H1 (cell line): ENCODE measurements around the gene RNASE2. TPM values are rescaled to one million over a fixed set of nuclear protein-coding genes. Genes with fewer than 3 reads are reported as not detected.
"Not testable (repeated sequence)": the region's sequence is repeated elsewhere in the genome, so short reads cannot be mapped to it uniquely, and the experiment has no call there.

Source experiments
- CTCF ChIA-PET: fragments of 300-600 bp; sonication (Branson Sonifier 250); formaldehyde crosslinking; loops from one replicate; lab custom pipeline; 2021; ENCODE audit not compliant: partially characterized antibody; lab: Charles Lee
- POLR2A ChIA-PET: fragments of 300-600 bp; sonication (Branson Sonifier 250); formaldehyde crosslinking; loops from one replicate; lab custom pipeline; 2021; ENCODE audit warnings: inconsistent platforms; ENCODE audit not compliant: partially characterized antibody; lab: Charles Lee
- DNase-seq, 2 experiments: peaks; one replicate each; pipeline versions ENCODE4 v3.0.0 to v3.0.0-alpha.2; 2010 to 2022; ENCODE audit warnings: low spot score in 2 of 2, low read depth in 1 of 2, mixed read lengths in 1 of 2
- FAIRE-seq: peaks from 2 replicates; lab custom pipeline; 2011; peaks lifted over from hg19 to GRCh38; lab: Jason Lieb, UNC
- H2AFZ ChIP-seq: 2 replicates; pipeline ENCODE4 v1.8.1; 2012; ENCODE audit warnings: low read length, inconsistent platforms
- H2AK5ac ChIP-seq: 2 replicates; pipeline ENCODE4 v1.6.1; 2013; ENCODE audit warnings: low read depth, low read length
- H2BK120ac ChIP-seq: replicated peaks from 2 replicates; pipeline ENCODE3; 2013; ENCODE audit warnings: low read depth, low read length, inconsistent platforms
- H2BK12ac ChIP-seq: 2 replicates; pipeline ENCODE4 v1.6.1; 2013; ENCODE audit warnings: low read depth, low read length
- H2BK15ac ChIP-seq: 2 replicates; pipeline ENCODE4 v1.6.1; 2013; ENCODE audit warnings: low read length
- H2BK20ac ChIP-seq: 2 replicates; pipeline ENCODE4 v1.6.1; 2013; ENCODE audit warnings: low read length
- H2BK5ac ChIP-seq: 2 replicates; pipeline ENCODE4 v1.6.1; 2013; ENCODE audit warnings: low read depth, low read length
- H3K14ac ChIP-seq: 2 replicates; pipeline ENCODE4 v1.6.1; 2013; ENCODE audit warnings: inconsistent platforms; ENCODE audit not compliant: insufficient read length
- H3K18ac ChIP-seq: 2 replicates; pipeline ENCODE4 v1.6.1; 2013; ENCODE audit warnings: low read length; ENCODE audit errors: extremely low read depth
- H3K23ac ChIP-seq: 2 replicates; pipeline ENCODE4 v1.6.1; 2013; ENCODE audit warnings: inconsistent platforms; ENCODE audit not compliant: insufficient read length
- H3K23me2 ChIP-seq: 2 replicates; pipeline ENCODE4 v1.6.1; 2013; ENCODE audit warnings: low read depth, low read length
- H3K27ac ChIP-seq: 2 replicates; pipeline ENCODE4 v1.6.1; 2011; ENCODE audit warnings: low read depth, low read length, inconsistent platforms
- H3K27me3 ChIP-seq, 4 experiments: replicated peaks in 1 of 4; 1 replicate in 1 of 4; 2 replicates in 3 of 4; pipeline versions ENCODE4 v1.6.1 to v1.8.1; 2011 to 2013; ENCODE audit warnings: low read length in 3 of 4, mild to moderate bottlenecking in 3 of 4, inconsistent platforms in 2 of 4, mixed read lengths in 2 of 4, moderate library complexity in 1 of 4; ENCODE audit not compliant: control insufficient read depth in 3 of 4, insufficient read depth in 3 of 4; ENCODE audit errors: extremely low read depth in 1 of 4
- H3K36me3 ChIP-seq, 4 experiments: 2 replicates each; pipeline versions ENCODE4 v1.6.1 to v1.8.1; 2011 to 2013; ENCODE audit warnings: mild to moderate bottlenecking in 4 of 4, low read length in 3 of 4, moderate library complexity in 2 of 4, control low read depth in 1 of 4, inconsistent platforms in 1 of 4; ENCODE audit not compliant: insufficient read depth in 4 of 4, control insufficient read depth in 2 of 4
- H3K4ac ChIP-seq: replicated peaks from 2 replicates; pipeline ENCODE3; 2013; ENCODE audit warnings: low read length, low read depth, mixed read lengths, inconsistent platforms; ENCODE audit not compliant: insufficient read length
- H3K4me1 ChIP-seq, 4 experiments: replicated peaks in 1 of 4; 1 replicate in 1 of 4; 2 replicates in 3 of 4; pipeline versions ENCODE4 v1.6.1 to v1.8.1; 2011 to 2013; ENCODE audit warnings: low read length in 3 of 4, inconsistent platforms in 2 of 4, mixed read lengths in 1 of 4; ENCODE audit not compliant: insufficient read depth in 4 of 4, control insufficient read depth in 3 of 4
- H3K4me2 ChIP-seq, 2 experiments: 2 replicates each; pipeline versions ENCODE4 v1.6.1 to v1.8.1; 2011 to 2013; ENCODE audit warnings: low read depth in 2 of 2, low read length in 2 of 2, control low read depth in 1 of 2, inconsistent platforms in 1 of 2, mild to moderate bottlenecking in 1 of 2; ENCODE audit not compliant: insufficient read depth in 1 of 2
- H3K4me3 ChIP-seq, 4 experiments: fragments of 200-600, 300-600 bp in 1 of 4; sonication (generic), shearing (Covaris generic), sonication (Bioruptor Twin) in 1 of 4; 2 replicates each; pipeline versions ENCODE4 v1.5.1 to v1.8.1; 2011 to 2016; ENCODE audit warnings: low read length in 4 of 4, low read depth in 3 of 4, control low read depth in 2 of 4, inconsistent platforms in 2 of 4, mild to moderate bottlenecking in 2 of 4, mixed read lengths in 1 of 4, moderate library complexity in 1 of 4; ENCODE audit not compliant: insufficient read depth in 2 of 4; ENCODE audit errors: extremely low read depth in 1 of 4
- H3K56ac ChIP-seq: replicated peaks from 2 replicates; pipeline ENCODE3; 2013; ENCODE audit warnings: low read depth, mild to moderate bottlenecking, mixed read lengths, low read length, inconsistent platforms; ENCODE audit not compliant: insufficient read length
- H3K79me1 ChIP-seq: 2 replicates; pipeline ENCODE4 v1.6.1; 2013; ENCODE audit warnings: low read depth, low read length, control low read depth
- H3K79me2 ChIP-seq, 2 experiments: 2 replicates each; pipeline versions ENCODE4 v1.6.1 to v1.8.1; 2012 to 2013; ENCODE audit warnings: low read length in 2 of 2, mild to moderate bottlenecking in 2 of 2, inconsistent platforms in 1 of 2; ENCODE audit not compliant: insufficient read depth in 2 of 2, control insufficient read depth in 1 of 2
- H3K9ac ChIP-seq, 4 experiments: replicated peaks in 1 of 4; 1 replicate in 1 of 4; 2 replicates in 3 of 4; pipeline versions ENCODE4 v1.6.1 to v1.8.1; 2011 to 2013; ENCODE audit warnings: low read depth in 3 of 4, low read length in 3 of 4, control low read depth in 2 of 4, mild to moderate bottlenecking in 2 of 4, moderate library complexity in 2 of 4, inconsistent platforms in 1 of 4; ENCODE audit errors: extremely low read depth in 1 of 4
- H3K9me3 ChIP-seq, 2 experiments: 2 replicates each; pipeline versions ENCODE4 v1.6.1 to v1.8.1; 2012 to 2013; ENCODE audit warnings: mild to moderate bottlenecking in 2 of 2, moderate library complexity in 2 of 2, control low read depth in 1 of 2, inconsistent platforms in 1 of 2, low read depth in 1 of 2, low read length in 1 of 2, mixed read lengths in 1 of 2; ENCODE audit not compliant: insufficient read depth in 2 of 2
- H4K20me1 ChIP-seq, 2 experiments: replicated peaks in 1 of 2; 2 replicates each; pipeline versions ENCODE3 to v1.8.1; 2011 to 2013; ENCODE audit warnings: inconsistent platforms in 2 of 2, low read length in 2 of 2, mild to moderate bottlenecking in 1 of 2; ENCODE audit not compliant: insufficient read depth in 2 of 2, control insufficient read depth in 1 of 2
- H4K5ac ChIP-seq: 2 replicates; pipeline ENCODE4 v1.6.1; 2013; ENCODE audit warnings: low read length, low read depth, mixed read lengths, inconsistent platforms; ENCODE audit not compliant: insufficient read length
- H4K8ac ChIP-seq: 2 replicates; pipeline ENCODE4 v1.8.0; 2013; ENCODE audit warnings: mild to moderate bottlenecking, moderate library complexity, low read length, inconsistent platforms; ENCODE audit not compliant: insufficient read depth; ENCODE audit errors: extremely low read depth
- H4K91ac ChIP-seq: replicated peaks from 2 replicates; pipeline ENCODE3; 2013; ENCODE audit warnings: low read length, mixed read lengths, inconsistent platforms; ENCODE audit not compliant: insufficient read length
- WGBS, 2 experiments: shearing (Covaris generic) in 1 of 2; methylation state at CpG; one replicate each; pipeline versions ENCODE4 v1.1.6 to v1.1.7; 2013 to 2015; ENCODE audit warnings: low lambda C conversion rate in 2 of 2, mixed read lengths in 2 of 2, inconsistent platforms in 1 of 2, low coverage in 1 of 2, missing lambda C conversion rate in 1 of 2; ENCODE audit not compliant: insufficient replicate concordance in 2 of 2, insufficient coverage in 1 of 2, insufficient read length in 1 of 2; ENCODE audit errors: extremely low coverage in 1 of 2, missing lambda C conversion rate in 1 of 2; 5-methylcytosine and 5-hydroxymethylcytosine counted together
- polyA plus RNA-seq, 7 experiments: library from polyadenylated mRNA; depleted of rRNA in 3 of 7; stranded (reverse) in 5 of 7; unstranded in 2 of 7; fragments of >200 nt in 5 of 7; fragments of 200-250 nt in 2 of 7; gene quantifications; 1 replicate in 5 of 7; 2 replicates in 1 of 7; 4 replicates in 1 of 7; pipeline versions ENCODE4 v1.2.1 to v1.2.3, GENCODE V29; 2011 to 2013; ENCODE audit warnings: missing spikeins in 2 of 7, mixed read lengths in 2 of 7
- total RNA-seq: library from RNA; stranded (reverse); fragmentation: NEBNext Ultra II Directional; extraction: Animal tissue kit (Norgen Biotek cat#: 25700); gene quantifications from 2 replicates; pipeline ENCODE4 v1.2.1, GENCODE V29; 2021

RNASE2 gene
- total and polyA plus RNA-seq, 2 of the 8 experiments (the other 6 are each of a cell fraction or from before 2014, with no cell fraction given): not detected

- not testable (repeated sequence) for H3K56ac ChIP-seq, H3K27me3 ChIP-seq, H3K9me3 ChIP-seq, H3K79me2 ChIP-seq, H3K23ac ChIP-seq, H3K4me3 ChIP-seq, DNase-seq, H3K36me3 ChIP-seq, H3K4me1 ChIP-seq, H2AFZ ChIP-seq, H2BK5ac ChIP-seq, H3K18ac ChIP-seq, H4K5ac ChIP-seq, H3K4ac ChIP-seq, H2BK120ac ChIP-seq, H3K79me1 ChIP-seq, H2BK15ac ChIP-seq, H3K4me2 ChIP-seq, H2BK12ac ChIP-seq, H2BK20ac ChIP-seq, H2AK5ac ChIP-seq, H3K27ac ChIP-seq, FAIRE-seq, H4K20me1 ChIP-seq, H4K91ac ChIP-seq, H4K8ac ChIP-seq, H3K14ac ChIP-seq, H3K23me2 ChIP-seq, H3K9ac ChIP-seq
- WGBS, 2 experiments: 84% methylated on average over 4 of the region's 4 CpGs; no CpG with 5 or more reads in 1 of the 2 experiments
- ChIA-PET CTCF (interaction anchor here (0.6 to 1.2 kb wide), 5 partner anchors 12 to 117 kb away, joined by 3 read pairs; no protein-coding TSS in a partner anchor), POLR2A (interaction anchor here (1.0 to 1.5 kb wide), 2 partner anchors 15 to 85 kb away, joined by 4 read pairs; no protein-coding TSS in a partner anchor)
Measured at GRCh38 chr14:20985650-20986049, 30.4 kb downstream of the RNASE2 start.
